Measurements from ENCODE around the gene FNTB.

DNA sequence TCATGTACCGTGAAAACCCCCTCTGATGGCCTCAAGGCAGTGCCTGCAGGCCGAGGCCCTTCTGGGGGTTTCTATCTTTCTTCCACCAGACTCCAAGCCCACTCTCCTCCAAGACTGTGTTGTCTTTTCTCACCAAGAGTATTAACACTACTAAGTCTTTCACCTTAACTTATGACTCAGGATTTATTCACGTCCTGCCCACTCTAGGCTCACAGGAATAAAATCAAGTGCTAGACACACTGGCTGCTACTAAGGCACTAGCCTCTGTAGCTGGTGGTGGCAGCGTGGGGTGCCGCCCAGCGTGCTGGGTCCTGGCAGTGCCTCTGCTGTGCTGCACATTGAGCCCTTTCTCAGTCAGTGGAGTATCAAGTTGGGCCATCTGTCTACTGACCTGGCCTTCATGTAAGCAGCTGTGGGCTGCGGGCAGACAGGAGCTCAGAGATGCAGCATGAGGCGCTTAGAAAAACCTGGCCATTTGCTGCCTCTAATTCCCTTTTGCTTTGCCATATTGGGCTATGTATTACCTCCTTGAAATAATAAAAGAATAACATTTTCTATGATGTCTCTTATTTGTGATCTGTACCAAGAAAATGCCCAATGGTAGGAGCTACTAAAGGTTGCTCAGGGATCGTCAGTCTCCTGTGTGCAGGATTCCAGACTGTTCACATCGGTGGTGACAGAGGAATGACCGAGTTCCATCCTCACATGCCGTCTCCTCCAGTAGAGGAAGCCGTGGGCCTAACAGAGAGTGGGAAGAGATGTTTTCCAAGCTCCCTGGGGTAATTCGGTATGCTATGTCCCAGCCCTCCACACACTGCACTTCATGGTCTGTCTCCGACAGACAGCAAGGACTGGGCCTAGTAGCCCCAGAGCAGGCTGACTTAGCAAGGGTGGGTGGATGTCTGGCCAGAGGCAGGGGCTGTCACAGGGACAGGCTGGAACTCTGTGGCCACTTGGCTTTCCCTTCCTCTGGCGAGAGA, 75.7 kb downstream of the FNTB start:
- TF ChIP-seq POLR2A (IDR thresholded peaks at IDR 0.05) (no peak), CTCF (IDR thresholded peaks at IDR 0.05) (no peak)

Measured in lower leg skin (tissue), 3 donors.